HepG2 (cell line): ENCODE data around the gene GALNT16. TPM values are rescaled to one million over a fixed set of nuclear protein-coding genes. Genes with fewer than 3 reads are reported as not detected.
A peak's percentile ranks its signal among the peaks of the same experiment; 100 is the strongest.

Experiments used
- ADNP ChIP-seq: sonication (generic); formaldehyde crosslinking; IDR thresholded peaks from 2 replicates; pipeline ENCODE4 v1.4.0; 2020; ENCODE audit warnings: missing genetic modification reagents
- BRCA1 ChIP-seq: sonication (generic); formaldehyde crosslinking; IDR thresholded peaks from 2 replicates; pipeline ENCODE4 v1.4.0; 2020; ENCODE audit warnings: missing genetic modification reagents
- FLYWCH1 ChIP-seq: sonication (generic); formaldehyde crosslinking; IDR thresholded peaks from 2 replicates; pipeline ENCODE4 v1.8.1; 2023; ENCODE audit warnings: mild to moderate bottlenecking, missing genetic modification reagents
- GATAD1 ChIP-seq: IDR thresholded peaks from 2 replicates; pipeline ENCODE4 v1.6.1; 2016; ENCODE audit warnings: missing genetic modification reagents, missing compliant biosample characterization
- GZF1 ChIP-seq: sonication (generic); formaldehyde crosslinking; IDR thresholded peaks from 2 replicates; pipeline ENCODE4 v1.5.1; 2020; ENCODE audit warnings: mild to moderate bottlenecking, missing genetic modification reagents
- HNRNPLL ChIP-seq: fragments of 200-400 bp; formaldehyde crosslinking; IDR thresholded peaks from 2 replicates; pipeline ENCODE4 v1.6.1; 2017; ENCODE audit warnings: mild to moderate bottlenecking, low read depth, low read length; ENCODE audit not compliant: poor library complexity, severe bottlenecking
- HOXA3 ChIP-seq: sonication (generic); formaldehyde crosslinking; IDR thresholded peaks from 2 replicates; pipeline ENCODE4 v1.5.0; 2020; ENCODE audit warnings: missing genetic modification reagents
- KAT7 ChIP-seq: IDR thresholded peaks from 2 replicates; pipeline ENCODE4 v1.6.1; 2018; ENCODE audit warnings: borderline replicate concordance, missing compliant biosample characterization
- KDM4B ChIP-seq: sonication (generic); formaldehyde crosslinking; IDR thresholded peaks from 2 replicates; pipeline ENCODE4 v1.4.0; 2020; ENCODE audit warnings: missing genetic modification reagents
- KLF9 ChIP-seq: IDR thresholded peaks from 2 replicates; pipeline ENCODE4 v1.6.1; 2016; ENCODE audit warnings: low read depth
- MEF2D ChIP-seq: sonication (generic); formaldehyde crosslinking; IDR thresholded peaks from 2 replicates; pipeline ENCODE4 v1.5.1; 2020; ENCODE audit warnings: mild to moderate bottlenecking, missing genetic modification reagents
- MTA1 ChIP-seq: sonication (generic); formaldehyde crosslinking; IDR thresholded peaks from 2 replicates; pipeline ENCODE4 v1.4.0; 2020; ENCODE audit warnings: missing genetic modification reagents, mild to moderate bottlenecking, borderline replicate concordance
- NONO ChIP-seq, 2 experiments: fragments of 450-650 bp in 1 of 2; sonication (generic) in 1 of 2; formaldehyde crosslinking in 1 of 2; IDR thresholded peaks in 1 of 2; conservative IDR thresholded peaks in 1 of 2; 2 replicates each; pipeline versions ENCODE4 v1.6.1 to v1.8.0; 2017 to 2022; ENCODE audit warnings: mild to moderate bottlenecking in 1 of 2, missing genetic modification reagents in 1 of 2, moderate library complexity in 1 of 2
- SAP130 ChIP-seq: IDR thresholded peaks from 2 replicates; pipeline ENCODE4 v1.6.1; 2016; ENCODE audit warnings: low read depth
- SIN3A ChIP-seq: IDR thresholded peaks from 2 replicates; pipeline ENCODE4 v1.6.1; 2011; ENCODE audit warnings: low read depth, mild to moderate bottlenecking, control low read depth, low read length, borderline replicate concordance
- TEAD3 ChIP-seq: optimal IDR thresholded peaks from 2 replicates; pipeline ENCODE3; 2016; ENCODE audit warnings: borderline replicate concordance
- TRIM24 ChIP-seq: sonication (generic); formaldehyde crosslinking; IDR thresholded peaks from 2 replicates; pipeline ENCODE4 v1.8.0; 2022; ENCODE audit warnings: mild to moderate bottlenecking, missing genetic modification reagents
- ZBTB1 ChIP-seq: sonication (generic); formaldehyde crosslinking; IDR thresholded peaks from 2 replicates; pipeline ENCODE4 v1.4.0; 2020; ENCODE audit warnings: missing genetic modification reagents, borderline replicate concordance
- ZC3H13 ChIP-seq: sonication (generic); formaldehyde crosslinking; IDR thresholded peaks from 2 replicates; pipeline ENCODE4 v1.8.1; 2023; ENCODE audit warnings: mild to moderate bottlenecking, missing genetic modification reagents, moderate library complexity
- ZC3H4 ChIP-seq: sonication (generic); formaldehyde crosslinking; IDR thresholded peaks from 2 replicates; pipeline ENCODE4 v1.4.0; 2020; ENCODE audit warnings: missing genetic modification reagents, borderline replicate concordance
- ZNF296 ChIP-seq: sonication (generic); formaldehyde crosslinking; conservative IDR thresholded peaks from 2 replicates; pipeline ENCODE4 v1.5.0; 2020; ENCODE audit warnings: mild to moderate bottlenecking, missing genetic modification reagents
- polyA plus RNA-seq, 8 experiments: library from polyadenylated mRNA; depleted of rRNA in 3 of 8; stranded (reverse) in 7 of 8; unstranded in 1 of 8; fragments of >200 nt; fragmentation: Illumina TruSeq in 4 of 8; extraction: Trizol in 4 of 8; gene quantifications; 2 replicates each; pipeline versions ENCODE4 v1.2.1 to v1.2.3, GENCODE V29; 2011 to 2016; ENCODE audit warnings: low read depth in 4 of 8, missing spikeins in 1 of 8, mixed read lengths in 1 of 8; ENCODE audit not compliant: insufficient read depth in 1 of 8
- total RNA-seq, 5 experiments: library from RNA; depleted of rRNA; stranded (reverse); fragments of >200 nt; fragmentation: Illumina TruSeq; extraction: Trizol; gene quantifications; 2 replicates each; pipeline ENCODE4 v1.2.3, GENCODE V29; 2016; ENCODE audit warnings: low read depth in 1 of 5
- TF ChIP-seq, protein P1 (sequence below): sonication (generic); formaldehyde crosslinking; IDR thresholded peaks from 2 replicates; pipeline ENCODE4 v1.8.0; 2023; ENCODE audit warnings: mild to moderate bottlenecking, missing genetic modification reagents
- TF ChIP-seq, protein P2 (sequence below): sonication (generic); formaldehyde crosslinking; IDR thresholded peaks from 2 replicates; pipeline ENCODE4 v1.9.0; 2021; ENCODE audit warnings: missing genetic modification reagents, borderline replicate concordance
- TF ChIP-seq, protein P3 (sequence below): IDR thresholded peaks from 2 replicates; pipeline ENCODE4 v1.6.1; 2012; ENCODE audit warnings: low read depth, low read length, improper control_type of control experiment
- TF ChIP-seq, protein P4 (sequence below): sonication (generic); formaldehyde crosslinking; IDR thresholded peaks from 2 replicates; pipeline ENCODE4 v1.4.0; 2020; ENCODE audit warnings: mild to moderate bottlenecking, low read depth, missing genetic modification reagents

Gene GALNT16
- total and polyA plus RNA-seq, 2 of the 13 experiments (the other 11 are each of a cell fraction or from before 2014, with no cell fraction given), result 0.54 to 0.82 TPM

DNA sequence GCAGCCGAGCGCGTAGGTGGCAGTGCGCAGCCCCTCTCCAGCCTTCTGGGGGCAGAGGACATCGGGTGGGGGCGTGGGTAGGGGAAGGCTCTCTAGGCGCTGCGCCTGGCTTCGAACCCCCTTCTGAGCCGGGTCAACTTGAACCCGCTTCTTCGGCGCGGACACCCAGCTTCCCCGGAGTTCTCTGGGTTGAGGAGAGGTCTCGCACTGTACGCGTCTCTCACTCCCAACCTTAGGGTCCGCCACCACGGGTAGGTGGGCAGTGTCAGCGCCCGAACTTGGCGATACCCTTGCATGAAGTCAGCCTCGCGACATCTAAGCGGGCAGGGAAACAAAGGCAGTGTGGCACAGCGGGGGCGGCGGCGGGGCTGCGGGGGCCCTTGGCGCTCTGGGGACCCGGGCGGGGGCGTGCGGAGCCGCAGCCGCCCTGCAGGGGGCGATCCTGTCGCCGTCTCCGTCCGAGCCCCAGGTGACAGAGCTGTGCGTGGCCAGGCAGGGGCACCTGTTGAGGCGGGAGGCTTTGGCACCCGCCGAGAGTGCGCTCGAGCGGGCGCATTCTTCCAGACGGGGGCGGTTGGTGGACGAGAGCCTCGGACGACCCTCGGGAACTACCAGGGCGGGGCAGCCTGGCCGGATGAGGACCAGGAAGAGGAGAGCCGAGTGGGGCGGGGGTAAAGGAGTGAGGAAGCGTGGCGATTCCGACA, 1.1 kb downstream of the GALNT16 start (continued):
- TF ChIP-seq TEAD3 (CRISPR knock-in tag) (no peak), TRIM24 (CRISPR knock-in tag) (no peak), NONO (IDR thresholded peaks at IDR 0.05) (no peak), NONO (CRISPR knock-in tag; conservative IDR thresholded peaks at IDR 0.05) (no peak), ADNP (CRISPR knock-in tag) (no peak), HNRNPLL (peak; percentile 34), KAT7 (CRISPR knock-in tag) (no peak), FLYWCH1 (CRISPR knock-in tag) (no peak), GATAD1 (CRISPR knock-in tag) (no peak), HOXA3 (CRISPR knock-in tag) (no peak), ZC3H13 (CRISPR knock-in tag) (no peak), SAP130 (CRISPR knock-in tag) (peak; percentile 33; the same call in 1 of the 2 replicates), MTA1 (CRISPR knock-in tag) (peak; percentile 68; the same call in 1 of the 2 replicates), ZBTB1 (CRISPR knock-in tag) (no peak), ZNF296 (CRISPR knock-in tag) (no peak), GZF1 (CRISPR knock-in tag) (no peak), ZC3H4 (no peak), KDM4B (no peak), SIN3A (no peak), KLF9 (no peak), MEF2D (CRISPR knock-in tag) (no peak), BRCA1 (CRISPR knock-in tag) (no peak)
- TF ChIP-seq, protein P1, sequence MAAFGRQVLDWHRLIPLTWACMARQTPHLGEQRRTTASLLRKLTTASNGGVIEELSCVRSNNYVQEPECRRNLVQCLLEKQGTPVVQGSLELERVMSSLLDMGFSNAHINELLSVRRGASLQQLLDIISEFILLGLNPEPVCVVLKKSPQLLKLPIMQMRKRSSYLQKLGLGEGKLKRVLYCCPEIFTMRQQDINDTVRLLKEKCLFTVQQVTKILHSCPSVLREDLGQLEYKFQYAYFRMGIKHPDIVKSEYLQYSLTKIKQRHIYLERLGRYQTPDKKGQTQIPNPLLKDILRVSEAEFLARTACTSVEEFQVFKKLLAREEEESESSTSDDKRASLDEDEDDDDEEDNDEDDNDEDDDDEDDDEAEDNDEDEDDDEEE (CRISPR knock-in tag), result no peak
- TF ChIP-seq, protein P2, sequence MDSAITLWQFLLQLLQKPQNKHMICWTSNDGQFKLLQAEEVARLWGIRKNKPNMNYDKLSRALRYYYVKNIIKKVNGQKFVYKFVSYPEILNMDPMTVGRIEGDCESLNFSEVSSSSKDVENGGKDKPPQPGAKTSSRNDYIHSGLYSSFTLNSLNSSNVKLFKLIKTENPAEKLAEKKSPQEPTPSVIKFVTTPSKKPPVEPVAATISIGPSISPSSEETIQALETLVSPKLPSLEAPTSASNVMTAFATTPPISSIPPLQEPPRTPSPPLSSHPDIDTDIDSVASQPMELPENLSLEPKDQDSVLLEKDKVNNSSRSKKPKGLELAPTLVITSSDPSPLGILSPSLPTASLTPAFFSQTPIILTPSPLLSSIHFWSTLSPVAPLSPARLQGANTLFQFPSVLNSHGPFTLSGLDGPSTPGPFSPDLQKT (CRISPR knock-in tag), result no peak
- TF ChIP-seq, protein P3, sequence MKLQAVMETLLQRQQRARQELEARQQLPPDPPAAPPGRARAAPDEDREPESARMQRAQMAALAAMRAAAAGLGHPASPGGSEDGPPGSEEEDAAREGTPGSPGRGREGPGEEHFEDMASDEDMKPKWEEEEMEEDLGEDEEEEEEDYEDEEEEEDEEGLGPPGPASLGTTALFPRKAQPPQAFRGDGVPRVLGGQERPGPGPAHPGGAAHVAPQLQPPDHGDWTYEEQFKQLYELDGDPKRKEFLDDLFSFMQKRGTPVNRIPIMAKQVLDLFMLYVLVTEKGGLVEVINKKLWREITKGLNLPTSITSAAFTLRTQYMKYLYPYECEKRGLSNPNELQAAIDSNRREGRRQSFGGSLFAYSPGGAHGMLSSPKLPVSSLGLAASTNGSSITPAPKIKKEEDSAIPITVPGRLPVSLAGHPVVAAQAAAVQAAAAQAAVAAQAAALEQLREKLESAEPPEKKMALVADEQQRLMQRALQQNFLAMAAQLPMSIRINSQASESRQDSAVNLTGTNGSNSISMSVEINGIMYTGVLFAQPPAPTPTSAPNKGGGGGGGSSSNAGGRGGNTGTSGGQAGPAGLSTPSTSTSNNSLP, result no peak
- TF ChIP-seq, protein P4, sequence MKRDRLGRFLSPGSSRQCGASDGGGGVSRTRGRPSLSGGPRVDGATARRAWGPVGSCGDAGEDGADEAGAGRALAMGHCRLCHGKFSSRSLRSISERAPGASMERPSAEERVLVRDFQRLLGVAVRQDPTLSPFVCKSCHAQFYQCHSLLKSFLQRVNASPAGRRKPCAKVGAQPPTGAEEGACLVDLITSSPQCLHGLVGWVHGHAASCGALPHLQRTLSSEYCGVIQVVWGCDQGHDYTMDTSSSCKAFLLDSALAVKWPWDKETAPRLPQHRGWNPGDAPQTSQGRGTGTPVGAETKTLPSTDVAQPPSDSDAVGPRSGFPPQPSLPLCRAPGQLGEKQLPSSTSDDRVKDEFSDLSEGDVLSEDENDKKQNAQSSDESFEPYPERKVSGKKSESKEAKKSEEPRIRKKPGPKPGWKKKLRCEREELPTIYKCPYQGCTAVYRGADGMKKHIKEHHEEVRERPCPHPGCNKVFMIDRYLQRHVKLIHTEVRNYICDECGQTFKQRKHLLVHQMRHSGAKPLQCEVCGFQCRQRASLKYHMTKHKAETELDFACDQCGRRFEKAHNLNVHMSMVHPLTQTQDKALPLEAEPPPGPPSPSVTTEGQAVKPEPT (CRISPR knock-in tag), result no peak
